ENCODE results near the gene RAB6B. TPM values are rescaled to one million over a fixed set of nuclear protein-coding genes. Genes with fewer than 3 reads are reported as not detected.

The RAB6B gene
- total RNA-seq, 1 experiment from 2014 or later, result 0.30 TPM

DNA sequence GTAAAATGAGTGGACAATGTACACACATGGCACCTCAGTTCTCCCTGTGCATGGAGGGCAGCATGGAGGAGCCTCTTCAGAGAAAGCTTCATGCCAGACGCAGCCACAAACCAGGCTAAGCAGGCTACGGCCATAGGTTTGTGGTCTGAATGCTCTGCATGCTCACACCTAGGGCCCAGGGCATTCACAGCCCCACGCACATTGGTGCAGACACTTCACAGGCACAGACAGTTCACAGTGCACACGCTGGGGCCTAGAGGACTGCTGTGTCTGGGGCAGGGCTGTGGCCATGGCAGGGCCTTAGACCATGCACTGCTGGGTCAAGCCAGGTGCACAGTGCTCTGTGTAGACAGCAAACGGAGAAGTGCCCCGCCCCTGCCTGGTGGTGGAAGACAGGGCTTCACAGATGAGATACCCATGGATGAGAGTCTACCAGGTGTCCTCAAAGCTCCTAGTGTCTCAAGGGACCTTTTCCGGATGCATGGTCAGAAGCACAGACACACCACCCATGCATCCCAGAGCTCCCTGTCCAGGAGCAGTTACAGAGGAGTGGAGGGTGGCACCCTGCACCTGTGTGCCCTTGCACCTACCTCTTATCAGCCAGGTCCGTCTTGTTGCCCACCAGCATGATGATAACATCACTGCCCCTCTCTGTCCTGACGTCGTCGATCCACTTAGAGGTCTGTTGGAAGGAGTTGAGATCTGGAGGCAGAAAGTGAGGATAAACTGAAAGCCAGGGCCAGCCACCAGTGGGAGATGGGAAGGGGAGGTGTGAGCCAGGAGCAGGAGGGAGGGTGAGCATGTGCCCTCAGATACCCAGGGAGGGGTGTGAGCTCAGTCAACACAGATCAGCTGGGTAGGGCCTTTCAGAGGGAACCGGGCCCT is 56.5 kb downstream of the RAB6B start:
- no peak for DNase-seq (ENCODE audit: extremely low read depth, low read depth)

DNA sequence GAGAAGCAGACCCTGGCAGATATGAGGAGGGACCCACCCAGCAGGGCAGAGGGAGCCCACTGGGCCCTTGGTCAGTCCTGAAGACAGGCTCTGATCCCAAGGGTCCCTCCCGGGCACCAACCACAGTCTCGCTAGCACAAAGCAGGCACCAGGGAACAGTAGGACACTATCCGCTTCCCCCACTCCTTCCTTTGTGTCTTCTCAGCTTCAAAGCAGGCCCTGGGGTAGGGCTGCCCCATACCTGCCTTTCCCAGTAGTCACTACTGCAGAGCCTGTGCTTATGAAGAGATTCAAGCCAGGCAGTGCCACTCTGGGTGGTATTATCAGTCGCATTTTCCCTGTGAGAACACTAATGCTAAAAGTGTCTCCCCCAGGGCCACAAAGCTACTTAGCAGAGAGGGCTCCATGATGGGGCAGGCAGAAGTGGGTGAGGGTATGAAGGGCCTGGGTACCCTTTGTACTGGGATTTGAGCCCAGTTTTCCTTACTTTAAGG is 57.3 kb downstream of the RAB6B start:
- no peak for DNase-seq (ENCODE audit: extremely low read depth, low read depth)

DNA sequence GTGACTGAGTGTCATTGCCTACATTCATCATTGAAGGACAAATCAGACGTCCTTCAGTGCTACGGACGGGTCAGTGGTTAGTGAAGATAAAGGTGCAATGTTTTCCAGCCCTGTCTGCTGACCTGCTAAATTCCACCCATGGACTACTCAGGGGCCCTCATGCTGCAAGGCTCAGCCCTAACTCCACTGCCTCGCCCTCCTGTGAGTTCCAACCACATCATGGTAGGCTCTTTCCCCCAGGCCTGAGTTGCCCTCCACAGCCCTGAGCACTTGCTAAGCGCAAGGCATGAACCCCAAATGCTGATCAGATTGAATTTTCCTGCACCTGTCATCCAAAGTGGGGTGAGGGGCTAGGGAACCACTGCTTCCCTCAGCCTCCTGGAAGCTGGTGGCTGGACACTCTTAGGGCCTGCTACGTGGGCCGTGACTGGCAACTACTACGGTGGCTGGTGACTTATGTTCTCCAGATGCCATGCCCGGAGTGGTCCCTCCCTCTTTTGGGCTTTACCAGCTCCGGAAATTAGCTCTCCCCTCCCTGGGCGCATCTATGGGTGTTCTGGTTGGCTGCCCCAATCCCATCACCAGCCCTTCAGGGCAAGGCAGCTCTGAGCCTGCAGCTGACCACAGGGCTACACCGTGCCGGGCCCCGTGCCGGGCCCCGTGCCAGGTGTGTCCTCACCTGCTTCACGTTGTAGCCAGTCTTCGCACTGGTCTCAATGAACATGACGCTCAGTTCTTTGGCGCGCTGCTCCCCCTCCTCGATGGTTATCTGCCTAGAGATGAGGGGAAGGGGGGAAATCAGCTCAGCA is 58.0 kb downstream of the RAB6B start:
- DNase-seq (ENCODE audit: extremely low read depth, low read depth), result no peak

GRCh38 chr3:133836497-133837158 is 59.1 kb downstream of the RAB6B start:
- DNase-seq (ENCODE audit: extremely low read depth, low read depth), result no peak

GRCh38 chr3:133835961-133836360 is 59.7 kb downstream of the RAB6B start:
- no peak for DNase-seq (ENCODE audit: extremely low read depth, low read depth)

- DNase-seq (ENCODE audit: extremely low read depth, low read depth), result no peak
These were observed 60.3 kb downstream of the RAB6B start for GRCh38 chr3:133835418-133835743.

DNA sequence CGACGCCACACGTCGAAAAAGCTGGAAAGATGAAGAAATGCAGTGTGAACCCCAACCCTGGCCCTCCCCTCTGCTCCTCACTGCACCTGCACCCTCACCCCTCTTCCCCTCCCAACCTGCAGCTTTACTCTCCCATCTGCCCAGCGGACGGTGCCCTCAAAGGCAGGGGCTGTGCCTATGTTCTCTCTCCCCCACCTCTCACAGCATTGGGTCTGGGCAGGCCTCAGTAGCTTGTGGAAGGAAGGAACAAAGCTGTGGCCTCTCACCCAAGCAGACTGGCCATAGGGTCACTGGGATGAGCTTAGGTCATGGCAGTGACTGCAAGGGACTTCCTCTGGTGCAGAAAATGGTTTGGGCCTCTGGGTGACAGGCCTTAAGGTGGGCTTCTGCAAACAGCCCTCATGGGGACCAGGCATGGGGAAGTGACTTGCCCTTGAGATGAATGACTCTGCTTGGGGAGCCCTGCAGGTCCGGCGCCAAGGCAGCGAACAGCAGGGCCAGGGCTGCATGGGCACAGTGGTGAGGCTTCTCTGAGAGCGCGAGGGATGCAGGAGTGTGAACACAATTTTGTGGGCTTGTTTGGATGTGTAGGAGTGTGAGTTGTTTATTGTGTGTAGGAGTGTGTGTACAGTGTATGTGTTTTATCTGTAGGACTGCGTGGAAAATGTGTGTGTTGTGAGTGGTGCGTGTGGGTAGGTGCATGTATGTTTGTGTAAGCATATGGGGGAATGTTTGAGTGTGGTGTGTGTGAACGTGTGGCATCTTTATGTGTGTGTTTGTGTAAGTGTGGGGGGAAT is 60.9 kb downstream of the RAB6B start:
- DNase-seq (ENCODE audit: extremely low read depth, low read depth), result no peak

DNA sequence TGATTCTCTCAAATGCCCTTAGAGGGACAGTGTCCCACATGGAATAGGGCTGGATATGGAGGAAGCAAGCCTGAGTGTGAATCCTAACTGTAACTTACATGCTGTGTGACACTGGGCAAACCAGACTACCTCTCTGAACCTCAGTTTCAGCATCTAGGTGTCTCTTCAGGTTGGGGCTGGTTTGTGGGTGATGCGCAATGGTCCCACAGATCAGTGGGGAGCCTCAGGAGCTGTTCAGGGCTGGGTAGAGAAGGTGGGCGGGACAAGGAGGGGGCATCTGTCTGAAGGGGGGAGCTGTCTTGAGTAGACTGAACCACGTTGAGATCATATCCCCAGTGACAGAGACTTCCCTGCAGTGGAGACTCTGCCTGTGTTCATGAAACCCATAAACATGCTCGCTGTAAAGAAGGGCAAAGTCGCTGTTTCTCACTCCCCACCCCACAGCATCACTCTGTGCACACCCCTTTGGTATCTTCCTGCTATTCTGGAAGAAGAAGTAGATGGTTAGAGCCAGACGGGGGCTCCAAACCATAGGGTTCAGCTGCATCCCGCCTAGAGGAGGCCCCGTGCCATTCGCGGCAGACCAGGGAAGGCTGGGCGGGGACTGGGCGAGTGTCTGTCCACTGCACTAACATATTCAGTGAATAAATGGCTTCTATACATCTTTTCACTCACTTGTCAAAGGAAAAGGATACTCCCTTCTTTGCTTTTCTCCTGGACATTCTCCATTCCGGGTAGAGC is 61.6 kb downstream of the RAB6B start:
- no peak for DNase-seq (ENCODE audit: extremely low read depth, low read depth)

GRCh38 chr3:133833267-133833666 is 62.4 kb downstream of the RAB6B start:
- no peak for DNase-seq (ENCODE audit: extremely low read depth, low read depth)

GRCh38 chr3:133832802-133833144 is 62.9 kb downstream of the RAB6B start:
- no peak for DNase-seq (ENCODE audit: extremely low read depth, low read depth)

- DNase-seq (ENCODE audit: extremely low read depth, low read depth), result no peak
These were observed 63.5 kb downstream of the RAB6B start for GRCh38 chr3:133831966-133832801.

DNA sequence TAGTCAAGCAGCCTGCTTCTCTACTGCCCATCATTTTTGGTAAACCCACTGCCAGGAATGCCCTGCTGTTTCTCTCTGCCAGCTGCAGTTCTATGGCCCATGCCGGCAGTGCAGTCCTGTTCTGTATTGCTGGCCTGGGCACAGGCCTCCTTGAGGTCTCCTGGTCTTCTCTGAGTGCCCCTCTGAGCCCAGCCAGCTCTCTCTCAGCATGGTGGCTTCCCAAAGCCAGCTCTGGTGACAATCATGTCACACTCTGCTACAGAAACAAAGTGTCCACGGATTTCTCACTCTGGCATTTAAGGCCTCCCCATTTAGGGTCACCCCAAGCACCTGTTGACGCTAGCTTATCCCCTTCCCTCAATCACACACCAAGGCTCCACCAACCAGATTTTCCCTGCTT is 65.6 kb downstream of the RAB6B start:
- DNase-seq (ENCODE audit: extremely low read depth, low read depth), result no peak

DNA sequence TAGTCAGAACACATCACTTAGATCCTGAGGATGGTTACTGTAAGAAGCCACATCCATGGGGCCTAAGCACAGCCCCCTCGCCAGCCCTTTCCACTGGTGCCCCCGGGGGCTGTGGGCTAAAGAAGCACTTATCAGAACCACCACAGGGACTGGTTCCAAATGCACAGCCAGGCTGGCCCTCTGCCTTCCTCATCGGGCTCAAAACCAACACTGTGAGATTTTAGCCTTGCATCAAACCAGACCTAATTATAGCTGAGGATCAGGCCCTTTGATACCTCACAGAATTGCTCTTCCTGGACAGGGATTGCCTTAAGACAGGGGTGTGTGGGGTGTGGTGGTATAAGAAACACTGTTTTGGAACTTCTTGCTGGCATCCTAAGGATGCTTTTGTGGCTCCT is 66.4 kb downstream of the RAB6B start:
- no peak for DNase-seq (ENCODE audit: extremely low read depth, low read depth)

DNA sequence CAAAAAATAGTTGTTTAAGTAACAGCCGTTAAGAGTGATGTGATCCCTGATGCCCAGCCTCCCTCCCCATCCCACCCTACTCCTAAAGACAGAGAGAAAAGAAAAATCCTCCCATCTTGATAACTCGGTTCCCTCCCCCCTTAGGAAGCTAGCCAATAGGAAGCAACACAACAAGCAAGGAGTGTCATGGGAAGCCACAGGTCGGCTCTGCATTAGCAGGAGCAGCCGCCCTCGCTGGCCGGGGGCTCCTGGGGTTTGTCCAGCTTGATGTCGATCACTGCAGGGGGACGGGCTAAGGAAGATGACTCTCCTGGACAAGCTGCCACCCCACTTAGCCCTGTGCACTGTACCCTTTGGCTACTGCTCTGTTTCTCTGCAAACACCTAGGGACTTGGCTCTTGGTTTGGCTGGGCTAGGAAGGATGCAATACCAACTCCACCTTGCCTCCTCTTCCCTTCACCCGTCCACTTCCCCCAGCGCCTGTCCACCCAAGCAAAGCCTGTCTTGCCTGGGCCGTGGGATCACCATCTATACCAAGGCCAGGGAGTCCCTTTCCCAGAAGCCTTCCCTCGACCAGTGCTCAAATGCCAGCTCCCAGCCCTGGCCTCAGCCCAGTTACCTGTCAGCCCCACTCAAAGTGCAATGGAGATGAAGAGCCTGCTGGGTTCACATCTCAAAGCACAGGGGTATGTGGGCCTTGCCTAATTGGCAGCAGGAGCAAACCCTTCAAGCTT is 66.9 kb downstream of the RAB6B start:
- no peak for DNase-seq (ENCODE audit: extremely low read depth, low read depth)

GRCh38 chr3:133827684-133828083 is 68.0 kb downstream of the RAB6B start:
- DNase-seq (ENCODE audit: extremely low read depth, low read depth), result no peak

DNA sequence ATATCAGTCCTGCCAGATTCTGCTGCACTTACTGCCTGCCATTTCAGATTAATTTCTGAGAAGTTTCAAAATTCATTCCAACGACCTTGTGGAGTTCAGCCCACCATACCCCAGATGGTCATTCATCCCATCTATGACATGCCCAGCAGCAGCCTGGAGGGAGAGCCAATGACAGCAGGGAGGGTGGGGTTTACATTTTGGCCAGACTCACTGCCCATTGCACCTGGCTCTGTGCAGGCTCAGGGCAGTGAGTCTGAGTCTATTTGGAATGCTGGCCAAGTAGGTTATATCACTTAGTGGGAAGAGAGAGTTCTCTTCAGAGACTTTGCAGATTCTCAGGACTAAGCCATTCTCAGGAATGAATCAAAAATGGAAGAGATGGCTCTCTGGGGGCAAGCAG is 68.5 kb downstream of the RAB6B start:
- no peak for DNase-seq (ENCODE audit: extremely low read depth, low read depth)

GRCh38 chr3:133825969-133826727 is 69.5 kb downstream of the RAB6B start:
- no peak for DNase-seq (ENCODE audit: extremely low read depth, low read depth)

Measured in NCI-H460 (cell line).